GM12892 (cell line): Measurements from ENCODE around the gene KIAA1217.

ENCODE experiments used
- POLR2A ChIP-seq: IDR thresholded peaks from 2 replicates; pipeline ENCODE4 v1.6.1; 2011; ENCODE audit warnings: low read depth, low read length, control low read depth
- POLR2AphosphoS5 ChIP-seq: IDR thresholded peaks from 2 replicates; pipeline ENCODE4 v1.6.1; 2011; ENCODE audit warnings: low read depth, low read length, control low read depth
- TAF1 ChIP-seq: IDR thresholded peaks from 2 replicates; pipeline ENCODE4 v1.6.1; 2011; ENCODE audit warnings: low read depth, mild to moderate bottlenecking, control low read depth, low read length, borderline replicate concordance

- TF ChIP-seq POLR2AphosphoS5 (no peak), POLR2A (no peak), TAF1 (no peak)
Observed at GRCh38 chr10:24571870-24572450, 363.0 kb downstream of the KIAA1217 start.
